H7 (cell line): ENCODE data around the gene OR8G1. TPM values are rescaled to one million over a fixed set of nuclear protein-coding genes. Genes with fewer than 3 reads are reported as not detected.

Experiments
- DNase-seq: peaks from one replicate; pipeline ENCODE4 v3.0.0; 2012
- H3K27me3 ChIP-seq: 2 replicates; pipeline ENCODE4 v1.6.0; 2011; ENCODE audit warnings: mild to moderate bottlenecking, low read length; ENCODE audit not compliant: control insufficient read depth, insufficient read depth
- H3K36me3 ChIP-seq: replicated peaks from 2 replicates; pipeline ENCODE4 v1.5.1; 2011; ENCODE audit warnings: low read length; ENCODE audit not compliant: control insufficient read depth, insufficient read depth
- H3K4me3 ChIP-seq: 2 replicates; pipeline ENCODE4 v1.5.1; 2011; ENCODE audit warnings: low read depth, mild to moderate bottlenecking, control low read depth, low read length, moderate library complexity; ENCODE audit not compliant: insufficient read depth
- total RNA-seq: library from RNA; depleted of rRNA; stranded (reverse); fragments of >200 nt; shearing (Covaris generic); gene quantifications from 2 replicates; pipeline ENCODE4 v1.2.3, GENCODE V29; 2014; rRNA removed

Gene OR8G1
- total RNA-seq, result not detected in 2 replicates

- H3K27me3 ChIP-seq, result no peaks in the 10 kb centered on the region
Measured at GRCh38 chr11:124240621-124241397, at the start of gene OR8G1. OR8G1 (plus strand) TSS chr11:124241095; CDS start chr11:124249676, 8,581 bp downstream.

GRCh38 chr11:124193221-124194010 lies 47.5 kb upstream of the OR8G1 start:
- H3K27me3 ChIP-seq, result peaks cover 11% of the 10 kb centered on the region
- H3K36me3 ChIP-seq, result no peaks in the 10 kb centered on the region
- no peak overlapping the region for H3K4me3 ChIP-seq
- DNase-seq, result no peak

More at GRCh38 chr11:124240621-124241397, at the start of gene OR8G1:
- Histone ChIP-seq H3K4me3 (no peak within 1 kb of the TSS), H3K36me3 (no peaks in the 10 kb centered on the region)
- no peak for DNase-seq

- H3K36me3 ChIP-seq, result no peaks in the 10 kb centered on the region
- peaks cover 11% of the 10 kb centered on the region for H3K27me3 ChIP-seq
- DNase-seq, result no peak
- H3K4me3 ChIP-seq, result no peak overlapping the region
Measured at GRCh38 chr11:124194293-124195188, 46.4 kb upstream of the OR8G1 start.

GRCh38 chr11:124195189-124195734 lies 45.6 kb upstream of the OR8G1 start:
- peak; percentile 51 for DNase-seq
- no peak overlapping the region for H3K4me3 ChIP-seq

GRCh38 chr11:124197999-124198398 lies 42.9 kb upstream of the OR8G1 start:
- no peak for DNase-seq
- Histone ChIP-seq H3K27me3 (no peaks in the 10 kb centered on the region), H3K36me3 (no peaks in the 10 kb centered on the region), H3K4me3 (no peak overlapping the region)

More at GRCh38 chr11:124195189-124195734, 45.6 kb upstream of the OR8G1 start:
- H3K36me3 ChIP-seq, result no peaks in the 10 kb centered on the region
- H3K27me3 ChIP-seq, result peaks cover 11% of the 10 kb centered on the region

GRCh38 chr11:124198897-124199296 lies 42.0 kb upstream of the OR8G1 start:
- Histone ChIP-seq H3K27me3 (no peaks in the 10 kb centered on the region), H3K4me3 (no peak overlapping the region), H3K36me3 (no peaks in the 10 kb centered on the region)
- DNase-seq, result no peak

- DNase-seq, result no peak
- Histone ChIP-seq H3K27me3 (no peaks in the 10 kb centered on the region), H3K36me3 (no peaks in the 10 kb centered on the region), H3K4me3 (no peak overlapping the region)
Measured at GRCh38 chr11:124199702-124200101, 41.2 kb upstream of the OR8G1 start.

GRCh38 chr11:124200671-124201070 lies 40.2 kb upstream of the OR8G1 start:
- Histone ChIP-seq H3K4me3 (no peak overlapping the region), H3K27me3 (no peaks in the 10 kb centered on the region), H3K36me3 (no peaks in the 10 kb centered on the region)
- no peak for DNase-seq

GRCh38 chr11:124202951-124203350 lies 37.9 kb upstream of the OR8G1 start:
- Histone ChIP-seq H3K4me3 (no peak overlapping the region), H3K36me3 (no peaks in the 10 kb centered on the region), H3K27me3 (no peaks in the 10 kb centered on the region)
- no peak for DNase-seq

GRCh38 chr11:124204008-124204407 lies 36.9 kb upstream of the OR8G1 start:
- Histone ChIP-seq H3K27me3 (no peaks in the 10 kb centered on the region), H3K36me3 (no peaks in the 10 kb centered on the region), H3K4me3 (no peak overlapping the region)
- DNase-seq, result no peak

GRCh38 chr11:124207102-124207792 lies 33.6 kb upstream of the OR8G1 start:
- DNase-seq, result no peak
- Histone ChIP-seq H3K4me3 (no peak overlapping the region), H3K36me3 (no peaks in the 10 kb centered on the region), H3K27me3 (no peaks in the 10 kb centered on the region)

GRCh38 chr11:124209824-124210357 lies 31.0 kb upstream of the OR8G1 start:
- Histone ChIP-seq H3K4me3 (no peak overlapping the region), H3K36me3 (no peaks in the 10 kb centered on the region), H3K27me3 (no peaks in the 10 kb centered on the region)
- no peak for DNase-seq

- Histone ChIP-seq H3K4me3 (no peak overlapping the region), H3K36me3 (no peaks in the 10 kb centered on the region), H3K27me3 (no peaks in the 10 kb centered on the region)
- DNase-seq, result no peak
Measured at GRCh38 chr11:124210421-124210820, 30.5 kb upstream of the OR8G1 start.
